Mammary epithelial cell (primary cell): ENCODE results near the gene PLXNA4.

Experiments used
- EZH2 ChIP-seq: IDR thresholded peaks from 2 replicates; pipeline ENCODE4 v1.6.1; 2012; ENCODE audit warnings: low read length, inconsistent platforms, borderline replicate concordance
- TF ChIP-seq, protein P1 (sequence below), 2 donors: IDR thresholded peaks in 1 of 2; conservative IDR thresholded peaks in 1 of 2; 2 replicates each; pipeline ENCODE4 v1.5.1; 2011 to 2012; ENCODE audit warnings: inconsistent platforms in 2 of 2, low read length in 2 of 2, mild to moderate bottlenecking in 2 of 2, control low read depth in 1 of 2, low read depth in 1 of 2; ENCODE audit not compliant: insufficient read depth in 1 of 2; ENCODE audit errors: extremely low read depth in 1 of 2

DNA sequence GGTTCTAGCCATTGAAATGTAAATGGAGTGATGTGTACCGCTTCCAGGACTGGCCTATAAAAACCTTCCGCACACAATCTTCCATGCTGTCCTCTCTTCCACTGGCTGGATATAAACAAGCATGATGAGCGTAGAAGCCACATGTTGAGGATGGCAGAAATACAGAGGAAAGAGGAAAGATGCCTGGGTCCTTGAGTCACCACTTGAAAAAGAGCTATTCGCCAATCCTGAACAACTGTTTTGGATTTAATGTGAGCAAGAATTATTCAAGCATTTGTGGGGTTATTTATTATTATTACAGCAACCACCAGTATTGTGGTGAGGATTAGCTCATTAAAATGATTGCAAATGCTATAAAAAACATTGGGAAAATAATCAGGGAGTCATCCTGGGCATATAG, 45.8 kb upstream of the PLXNA4 start:
- TF ChIP-seq, protein P1, sequence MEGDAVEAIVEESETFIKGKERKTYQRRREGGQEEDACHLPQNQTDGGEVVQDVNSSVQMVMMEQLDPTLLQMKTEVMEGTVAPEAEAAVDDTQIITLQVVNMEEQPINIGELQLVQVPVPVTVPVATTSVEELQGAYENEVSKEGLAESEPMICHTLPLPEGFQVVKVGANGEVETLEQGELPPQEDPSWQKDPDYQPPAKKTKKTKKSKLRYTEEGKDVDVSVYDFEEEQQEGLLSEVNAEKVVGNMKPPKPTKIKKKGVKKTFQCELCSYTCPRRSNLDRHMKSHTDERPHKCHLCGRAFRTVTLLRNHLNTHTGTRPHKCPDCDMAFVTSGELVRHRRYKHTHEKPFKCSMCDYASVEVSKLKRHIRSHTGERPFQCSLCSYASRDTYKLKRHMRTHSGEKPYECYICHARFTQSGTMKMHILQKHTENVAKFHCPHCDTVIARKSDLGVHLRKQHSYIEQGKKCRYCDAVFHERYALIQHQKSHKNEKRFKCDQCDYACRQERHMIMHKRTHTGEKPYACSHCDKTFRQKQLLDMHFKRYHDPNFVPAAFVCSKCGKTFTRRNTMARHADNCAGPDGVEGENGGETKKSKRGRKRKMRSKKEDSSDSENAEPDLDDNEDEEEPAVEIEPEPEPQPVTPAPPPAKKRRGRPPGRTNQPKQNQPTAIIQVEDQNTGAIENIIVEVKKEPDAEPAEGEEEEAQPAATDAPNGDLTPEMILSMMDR (conservative IDR thresholded peaks at IDR 0.05 in 1 of 2, IDR thresholded peaks at IDR 0.05 in 1 of 2; ENCODE audit: extremely low read depth in 1 of 2, insufficient read depth in 1 of 2, low read depth in 1 of 2, low read length in 2 of 2) = no peak
- TF ChIP-seq EZH2 = no peak
